NCI-H446 (cell line): ENCODE data around the gene PRRG3.
"Not testable (repeated sequence)": the region's sequence is repeated elsewhere in the genome, so short reads cannot be mapped to it uniquely, and the experiment has no call there.

Source experiments
- DNase-seq, 2 experiments: peaks; one replicate each; lab custom pipeline; 2025; lab: John Stamatoyannopoulos, UW

PRRG3 gene

DNA sequence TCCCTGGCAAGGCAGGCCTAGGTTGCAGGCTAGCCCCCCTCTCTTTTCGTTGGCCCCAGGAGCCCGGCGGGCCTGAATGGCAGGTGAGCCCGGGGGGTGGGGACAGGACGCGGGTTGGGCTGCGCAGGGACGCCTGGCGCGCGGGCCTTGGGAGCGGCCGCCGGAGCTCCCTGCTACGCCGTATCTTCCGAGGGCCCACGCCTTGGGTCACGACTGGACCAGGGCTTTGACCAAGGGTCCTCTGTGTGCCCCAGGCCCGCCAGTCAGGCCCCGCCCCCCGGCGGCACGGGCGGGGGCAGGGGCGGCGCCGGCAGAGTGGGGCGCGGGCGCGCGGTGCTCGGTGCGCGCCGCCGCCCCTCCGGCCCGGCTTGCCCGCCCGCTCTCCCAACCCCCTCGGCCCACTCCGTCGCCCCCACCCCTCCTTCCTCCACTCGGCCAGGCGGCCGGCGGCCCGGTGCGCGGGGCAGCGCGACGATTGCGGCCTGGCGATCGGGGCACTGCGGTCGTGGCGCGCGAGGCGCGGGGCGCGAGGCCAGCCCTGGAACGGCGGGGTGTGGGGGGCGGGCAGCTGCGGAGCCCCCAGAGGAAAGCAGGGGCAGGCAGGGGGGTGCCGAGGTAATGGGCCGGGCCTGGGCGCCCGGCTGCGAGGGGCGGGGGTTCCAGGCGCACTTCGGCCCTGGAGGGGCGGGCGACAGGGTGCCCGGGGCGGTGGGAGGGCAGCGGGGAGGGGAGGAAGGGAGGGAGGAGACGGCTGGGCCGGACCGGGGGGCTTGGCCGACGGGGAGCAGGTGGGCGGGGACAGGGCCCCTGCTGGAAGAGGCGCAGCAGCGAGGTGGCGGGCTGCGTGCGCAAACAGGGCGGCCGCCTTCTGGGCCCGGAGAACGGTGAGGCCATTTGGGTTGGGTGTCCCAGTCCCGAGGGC, at the start of gene PRRG3:
Gene PRRG3, plus strand, starts transcription at position 798 of the 922 bp plus-strand sequence. CDS start 3,357 bp downstream, outside the sequence.
- DNase-seq: no peak

DNA sequence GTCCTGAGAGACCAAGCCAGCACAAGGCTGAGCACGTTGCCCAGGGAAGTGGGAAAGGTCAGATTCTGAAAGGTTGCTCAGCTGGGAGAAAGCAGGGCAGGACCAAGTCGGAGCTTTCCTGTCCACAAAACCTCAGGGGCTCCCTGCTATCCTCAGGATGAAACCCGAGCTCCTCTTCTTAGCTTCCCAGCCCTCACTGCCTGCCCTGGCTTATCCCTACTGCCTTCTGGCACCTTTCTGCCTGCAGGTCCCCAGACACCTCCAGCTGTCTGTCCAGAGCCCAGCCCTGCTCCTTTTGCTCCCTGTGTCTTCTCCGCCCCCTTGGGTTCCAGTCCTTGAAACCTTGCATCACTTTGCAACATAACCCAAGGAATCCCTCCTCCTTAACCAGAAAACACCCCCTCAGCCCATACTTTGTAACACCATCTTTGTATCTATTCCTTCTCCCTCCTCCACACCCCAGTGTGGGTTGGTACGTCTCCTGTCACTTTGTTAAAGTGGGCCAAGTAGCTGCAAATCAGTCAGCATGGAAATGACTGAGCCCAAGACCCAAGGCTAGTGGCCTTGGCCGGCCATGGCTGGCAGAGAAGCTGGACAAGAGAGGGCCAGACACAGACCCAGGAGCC, 20.0 kb upstream of the PRRG3 start:
- DNase-seq: no peak

DNA sequence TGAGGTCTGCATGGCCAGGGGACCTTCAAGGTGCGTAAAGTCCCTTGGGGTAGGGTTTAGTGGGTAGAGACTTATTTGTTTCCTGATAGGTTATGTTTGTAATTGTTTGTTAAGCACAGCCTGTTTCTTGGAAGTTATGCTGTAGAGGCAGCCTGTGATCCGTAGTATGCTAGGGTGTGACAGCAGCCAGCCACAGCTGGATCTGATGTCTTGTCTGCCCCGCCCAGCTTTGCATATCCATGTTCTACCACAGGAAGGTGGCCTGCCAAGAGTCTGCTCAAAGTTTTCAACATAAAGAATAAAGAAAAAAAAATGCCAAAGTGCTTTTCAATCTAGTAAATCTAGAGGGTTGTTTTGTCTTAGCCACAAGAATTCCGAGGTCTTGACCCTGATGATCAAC, 19.1 kb upstream of the PRRG3 start:
- DNase-seq: no peak

DNA sequence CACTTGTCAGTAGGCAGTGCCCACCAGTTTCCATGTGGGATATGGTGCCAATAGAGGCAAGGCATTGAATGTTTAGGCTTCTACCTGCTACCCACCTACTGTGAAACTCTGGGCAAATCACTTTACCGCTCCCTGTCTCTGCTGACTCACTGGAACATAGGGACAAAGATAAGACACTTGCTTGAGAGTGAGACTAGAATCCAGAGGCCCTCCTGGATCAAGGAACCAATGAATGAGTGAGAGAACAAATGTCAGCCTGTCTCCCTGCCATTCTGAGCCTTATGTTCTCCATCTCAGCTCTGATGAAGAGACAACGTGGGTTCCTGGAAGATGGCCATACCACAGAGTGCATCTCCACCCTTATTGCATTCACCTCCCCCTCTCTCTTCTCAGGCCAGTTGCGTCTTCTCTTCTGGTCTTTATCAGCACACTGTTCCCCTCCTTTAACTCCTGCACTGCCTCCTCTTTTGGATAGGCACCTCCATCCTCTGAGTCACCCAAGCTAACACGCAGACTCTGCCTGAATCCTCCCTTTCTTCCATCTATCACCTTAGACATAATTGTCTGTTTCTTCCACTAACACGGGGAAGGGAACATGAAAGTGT, 15.4 kb upstream of the PRRG3 start:
- DNase-seq: no peak

DNA sequence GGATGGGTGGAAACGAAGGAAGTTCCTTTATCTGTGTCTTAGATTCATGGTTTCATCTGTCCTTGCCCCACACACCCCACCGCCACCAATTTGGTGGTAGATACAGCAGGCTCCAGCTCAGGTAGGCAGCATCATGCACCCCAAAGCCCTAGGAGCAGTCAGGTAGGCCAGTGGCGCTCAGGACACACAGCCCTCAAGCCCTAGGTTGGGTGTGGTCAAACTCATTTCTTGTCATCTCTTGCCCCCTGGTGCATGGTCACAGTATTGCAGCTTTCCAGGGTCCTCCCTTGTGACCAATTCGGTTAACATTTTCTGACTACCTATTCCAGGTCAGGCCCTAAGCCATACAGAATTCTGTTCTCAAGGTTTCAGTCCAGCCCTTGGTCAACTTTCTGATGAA, 14.5 kb upstream of the PRRG3 start:
- peak; percentile 1 to 45 for DNase-seq

DNA sequence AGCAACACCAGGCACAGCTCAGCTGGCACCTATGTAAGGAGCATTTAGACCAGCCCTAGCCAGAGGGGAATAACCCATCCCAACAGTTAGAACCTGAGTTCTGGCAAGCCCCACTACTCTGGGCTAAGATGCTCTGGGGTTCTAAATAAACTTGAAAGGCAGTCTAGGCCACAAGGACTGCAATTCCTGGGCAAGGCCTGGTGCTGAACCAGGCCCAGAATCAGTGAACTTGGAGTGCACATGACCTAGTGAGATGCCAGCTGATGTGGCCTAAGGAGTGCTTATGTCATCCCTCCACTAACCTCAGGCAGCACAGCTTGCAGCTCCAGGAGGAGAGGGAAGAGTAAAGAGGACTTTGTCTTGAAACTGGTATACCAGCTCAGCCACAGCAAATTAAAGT, 7.6 kb upstream of the PRRG3 start:
- no peak for DNase-seq

DNA sequence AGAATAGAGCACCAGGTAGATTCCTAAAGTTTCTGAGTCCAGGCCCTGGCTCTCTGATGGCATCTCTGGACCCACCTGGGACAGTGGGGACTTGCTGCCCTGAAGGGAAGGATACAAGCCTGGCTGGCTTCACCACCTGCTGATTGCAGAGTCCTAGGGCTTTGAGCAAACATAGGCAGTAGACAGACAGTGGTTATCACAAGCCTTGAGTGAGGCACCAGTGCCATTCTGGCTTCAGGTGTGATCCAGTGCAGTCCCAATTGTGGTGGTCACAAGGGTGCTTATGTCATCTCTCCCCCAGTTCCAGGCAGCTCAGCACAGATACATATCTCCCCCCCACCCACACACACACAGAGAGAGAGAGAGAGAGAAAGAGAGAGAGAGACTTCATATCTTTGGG, 6.6 kb upstream of the PRRG3 start:
- DNase-seq: no peak

DNA sequence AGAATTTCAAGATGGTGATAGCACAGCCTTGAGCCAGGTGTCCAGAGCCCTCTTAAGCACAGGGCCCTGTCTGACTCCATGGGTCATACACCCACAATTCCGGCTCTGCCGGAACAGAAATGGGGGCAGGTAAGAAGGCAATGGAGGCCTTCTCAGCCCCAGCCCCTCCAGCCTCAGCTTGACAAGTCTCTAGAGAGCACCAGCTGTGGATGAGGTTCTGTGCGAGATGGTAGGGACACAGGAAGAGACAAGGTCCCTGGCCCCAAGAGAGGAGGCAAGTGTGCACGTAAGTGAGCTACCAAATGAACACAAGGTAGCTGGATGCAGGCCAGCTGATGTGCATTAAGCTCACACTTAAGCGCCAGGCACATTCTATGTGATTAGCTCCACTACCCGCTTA, 2.4 kb upstream of the PRRG3 start:
- no peak for DNase-seq

DNA sequence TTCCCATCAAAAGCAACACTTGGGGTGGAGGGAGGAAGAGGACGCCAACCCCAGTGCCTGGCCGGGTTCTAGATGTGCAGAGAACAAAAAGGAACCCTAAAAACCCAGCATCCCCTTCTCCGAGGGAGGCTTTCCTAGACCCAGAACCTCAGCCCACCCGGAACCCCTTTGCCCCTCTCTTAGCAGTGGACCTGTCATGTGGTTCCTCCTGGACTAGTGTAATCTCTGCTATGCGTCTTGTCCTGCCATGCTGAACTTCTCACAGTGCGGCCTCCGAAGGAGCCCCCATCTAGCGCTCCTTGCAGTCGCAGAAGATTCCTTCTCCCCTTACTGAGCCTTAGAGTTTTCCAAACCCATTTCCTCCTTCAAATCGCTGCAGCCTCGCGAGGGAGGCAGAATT, 1.1 kb upstream of the PRRG3 start:
- no peak for DNase-seq

DNA sequence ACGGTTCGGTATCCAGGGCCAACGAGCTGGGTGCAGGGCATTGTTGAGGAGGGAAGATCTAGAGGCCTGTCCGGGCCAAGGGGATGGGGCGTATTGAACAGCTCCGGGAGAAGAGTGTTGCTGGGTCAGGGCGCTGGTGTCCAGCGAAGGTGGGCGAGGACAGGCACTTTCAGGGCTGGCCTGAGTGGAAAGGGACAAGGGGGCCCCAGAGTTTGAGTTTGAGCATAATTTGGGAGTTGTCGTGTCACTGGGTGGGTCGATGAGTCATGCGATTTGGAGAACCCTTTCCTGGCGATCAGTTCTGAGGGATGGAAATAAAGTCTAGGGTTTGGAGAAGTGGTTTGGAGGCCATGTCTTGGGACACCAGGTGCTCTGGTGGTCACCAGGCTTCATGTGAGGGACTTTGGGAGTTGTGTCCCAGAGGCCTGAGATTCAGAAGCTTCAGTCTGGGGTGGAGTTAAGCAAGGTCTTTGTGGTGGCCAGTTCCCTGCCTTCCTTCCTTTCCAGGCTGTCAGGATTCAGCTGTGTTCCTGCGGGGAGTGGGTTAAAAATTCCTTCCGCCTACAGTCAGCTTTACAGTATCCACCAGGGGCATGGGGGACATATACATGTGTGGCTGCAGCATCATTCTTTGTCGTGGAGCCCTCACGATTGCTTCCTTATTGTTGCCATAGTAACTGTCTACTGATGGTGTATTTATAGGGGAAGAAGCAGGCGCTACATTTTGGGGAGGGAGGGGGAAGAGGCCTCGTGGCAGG, 504 bp downstream of the PRRG3 start:
- no peak for DNase-seq

DNA sequence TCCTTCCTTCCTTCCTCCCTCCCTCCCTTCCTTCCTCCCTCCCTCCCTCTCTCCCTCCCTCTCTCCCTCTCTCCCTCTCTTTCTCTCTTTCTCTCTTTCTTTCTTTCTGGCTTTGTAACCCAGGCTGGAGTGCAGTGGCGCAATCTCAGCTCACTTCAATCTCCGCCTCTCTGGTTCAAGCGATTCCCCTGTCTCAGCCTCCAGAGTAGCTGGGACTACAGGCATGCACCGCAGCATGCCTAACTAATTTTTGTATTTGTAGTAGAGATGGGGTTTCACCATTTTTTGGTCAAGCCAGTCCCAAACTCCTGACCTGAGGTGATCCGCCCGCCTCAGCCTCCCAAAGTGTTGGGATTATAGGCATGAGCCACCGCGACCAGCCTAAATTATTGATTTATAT, 1.8 kb downstream of the PRRG3 start:
- DNase-seq: not testable (repeated sequence)

DNA sequence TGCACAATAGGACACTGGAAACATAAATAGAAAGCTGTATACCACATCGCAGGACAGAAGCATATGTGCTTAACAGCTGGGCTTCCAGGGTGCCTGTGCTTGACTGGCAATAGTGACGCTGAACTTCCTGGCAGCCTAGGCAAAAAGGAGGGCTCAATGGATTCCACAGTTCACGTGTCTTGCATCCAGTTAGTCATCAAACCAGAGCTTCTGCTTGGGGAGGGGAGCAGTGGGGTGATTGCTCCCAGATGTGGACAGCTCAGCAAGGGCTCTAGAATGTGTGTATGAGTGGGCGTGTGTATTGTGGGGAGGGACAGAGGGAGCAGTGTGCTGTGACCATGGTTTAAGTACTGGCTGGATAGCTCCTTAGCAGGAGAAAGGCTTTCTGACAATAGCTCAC, 2.3 kb downstream of the PRRG3 start:
- no peak for DNase-seq

DNA sequence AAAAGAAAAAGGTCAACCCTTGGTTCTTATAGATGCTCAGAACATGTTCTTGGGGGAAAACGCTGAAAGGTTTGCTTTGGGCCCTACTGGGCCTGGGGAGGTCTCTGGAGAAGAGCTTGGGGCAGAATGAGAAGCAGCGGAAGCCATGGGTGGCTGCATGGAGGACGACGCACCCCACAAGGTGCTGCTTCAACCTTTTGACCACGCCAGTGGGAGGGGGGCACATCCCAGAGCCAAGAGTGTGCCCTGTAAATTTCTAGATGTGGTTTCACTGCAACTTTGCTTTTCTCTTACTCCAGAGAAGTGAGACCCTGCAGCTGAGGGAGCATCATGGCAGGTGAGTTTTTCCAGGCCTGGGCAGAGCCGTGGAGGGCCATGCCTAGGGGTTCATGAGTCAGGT, 3.2 kb downstream of the PRRG3 start:
- no peak for DNase-seq

DNA sequence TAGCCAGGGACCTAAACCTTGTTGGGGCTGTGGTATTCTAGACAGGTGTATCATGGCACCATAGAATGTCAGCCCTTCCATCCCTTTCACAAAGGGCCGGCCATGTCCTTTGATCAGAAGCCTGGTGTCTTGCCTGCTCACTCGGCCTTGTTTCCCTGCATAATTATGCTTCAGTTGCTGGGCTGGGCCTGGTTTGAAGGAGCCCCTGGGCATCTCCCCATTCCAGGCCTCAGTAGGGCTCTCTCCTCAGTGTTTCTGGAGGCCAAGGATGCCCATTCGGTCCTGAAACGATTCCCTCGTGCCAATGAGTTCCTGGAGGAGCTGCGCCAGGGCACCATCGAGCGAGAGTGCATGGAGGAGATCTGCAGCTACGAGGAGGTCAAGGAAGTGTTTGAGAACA, 4.5 kb downstream of the PRRG3 start:
- no peak for DNase-seq

DNA sequence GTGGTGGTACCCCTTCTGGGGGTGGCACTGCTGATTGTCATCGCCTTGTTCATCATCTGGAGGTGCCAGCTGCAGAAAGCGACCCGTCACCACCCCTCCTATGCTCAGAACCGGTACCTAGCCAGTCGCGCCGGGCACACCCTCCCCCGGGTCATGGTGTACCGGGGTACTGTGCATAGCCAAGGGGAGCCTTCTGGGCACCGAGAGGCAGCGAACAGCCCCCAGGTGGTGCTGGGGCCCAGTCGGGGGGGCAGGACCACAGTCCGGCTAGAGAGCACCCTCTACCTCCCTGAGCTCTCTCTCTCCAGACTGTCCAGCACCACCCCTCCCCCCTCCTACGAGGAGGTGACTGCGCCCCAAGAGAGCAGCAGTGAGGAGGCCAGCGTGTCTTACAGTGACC, 5.3 kb downstream of the PRRG3 start:
- no peak for DNase-seq

DNA sequence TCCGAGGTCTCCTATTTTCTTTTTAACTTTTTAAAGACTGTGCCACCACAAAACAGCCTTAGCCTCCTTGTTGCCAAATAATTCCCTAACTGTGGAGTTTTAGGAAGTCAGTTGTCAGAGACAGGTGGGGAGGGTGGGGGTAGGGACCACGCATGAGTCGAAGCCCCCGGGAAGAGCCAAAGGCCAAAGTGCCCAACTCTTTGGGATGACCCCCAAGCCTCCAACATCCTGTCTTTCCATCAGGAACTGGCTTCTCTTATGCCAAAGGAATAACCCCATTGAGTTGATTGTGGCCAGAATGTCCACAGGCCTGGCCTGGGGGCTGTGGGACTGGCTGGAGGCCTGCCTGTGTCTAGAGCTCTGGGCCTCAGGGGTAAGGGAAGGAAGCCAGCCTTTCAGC, 5.8 kb downstream of the PRRG3 start:
- DNase-seq: no peak

DNA sequence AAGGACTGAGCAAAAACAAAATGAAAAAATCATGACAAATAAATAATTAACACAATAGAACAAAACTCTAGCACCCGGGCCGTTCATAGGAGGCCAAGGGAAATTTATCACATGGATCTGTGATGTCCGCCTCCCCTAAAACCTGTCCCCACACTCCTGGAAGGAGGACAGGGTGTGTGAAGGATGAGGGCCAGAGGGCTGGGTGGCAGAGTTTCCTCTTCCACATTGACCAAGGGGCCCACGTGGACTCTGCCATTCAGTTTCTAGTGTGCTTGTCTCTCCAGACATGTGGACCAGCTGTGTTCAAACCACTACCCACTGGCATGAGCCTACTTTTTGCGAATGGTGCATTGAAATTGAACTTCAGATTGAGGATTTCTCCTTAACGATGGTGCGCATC, 6.3 kb downstream of the PRRG3 start:
- DNase-seq: no peak

DNA sequence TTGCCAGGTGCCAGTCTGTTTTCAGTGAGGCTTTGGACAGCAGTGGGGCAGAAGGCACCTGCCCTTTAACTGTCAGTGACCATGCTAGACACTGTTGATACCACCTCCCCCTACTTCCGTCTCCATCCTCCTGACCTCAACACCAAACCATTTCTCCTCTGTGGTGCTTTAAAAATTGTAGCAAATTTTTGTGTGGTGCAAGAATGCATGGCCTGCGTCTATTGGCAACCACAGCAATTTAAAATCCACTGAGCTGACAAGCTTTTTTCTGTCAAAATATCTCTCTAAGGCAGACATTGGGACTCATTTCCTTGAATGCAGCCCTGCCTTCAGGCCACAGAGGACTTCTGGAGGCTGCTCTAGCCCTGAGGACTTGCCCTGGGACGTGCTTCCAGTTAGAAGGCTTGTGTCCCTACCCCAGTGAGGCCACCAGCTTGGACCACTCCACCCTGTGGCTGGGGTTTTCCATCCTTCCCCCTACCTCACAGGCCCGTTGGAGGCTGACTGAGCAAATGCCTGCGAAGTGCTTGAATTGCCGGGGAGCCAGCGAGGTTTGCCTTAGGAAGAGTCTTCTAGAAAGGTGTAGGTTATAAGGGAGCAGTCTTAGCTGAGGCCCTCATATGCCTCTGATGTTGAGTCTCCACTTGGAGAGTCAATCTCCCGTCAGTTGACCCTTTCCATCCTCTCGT, 6.9 kb downstream of the PRRG3 start:
- no peak for DNase-seq

DNA sequence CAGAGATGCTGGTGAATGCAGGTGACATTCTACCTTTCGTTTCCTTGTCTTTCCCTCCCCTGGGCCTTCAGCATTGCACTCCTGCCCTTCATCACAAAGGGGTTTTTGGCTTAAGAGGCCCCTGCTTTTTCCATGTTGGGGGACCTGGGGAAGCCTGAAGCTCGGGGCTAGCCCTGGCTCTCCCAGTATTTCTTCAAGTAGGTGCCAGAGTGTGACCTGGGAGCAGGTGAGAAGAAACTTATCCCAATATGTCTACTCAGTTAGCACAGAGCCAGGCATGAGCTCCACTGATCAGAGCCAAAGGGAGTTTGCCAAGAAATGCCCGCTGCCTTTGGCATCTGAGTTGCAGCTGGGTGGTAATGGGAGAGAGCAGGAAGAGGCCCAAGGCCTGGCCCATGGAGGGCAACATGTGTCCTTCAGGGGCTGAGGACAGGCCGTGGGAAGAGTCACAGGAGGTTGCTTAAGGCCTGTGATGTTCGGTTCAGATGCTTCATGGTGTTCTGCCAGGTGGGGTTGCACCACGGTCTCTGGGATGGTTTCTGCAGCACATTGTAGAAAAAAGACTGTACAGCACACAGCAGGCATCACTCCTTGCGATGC, 7.6 kb downstream of the PRRG3 start:
- DNase-seq: no peak

DNA sequence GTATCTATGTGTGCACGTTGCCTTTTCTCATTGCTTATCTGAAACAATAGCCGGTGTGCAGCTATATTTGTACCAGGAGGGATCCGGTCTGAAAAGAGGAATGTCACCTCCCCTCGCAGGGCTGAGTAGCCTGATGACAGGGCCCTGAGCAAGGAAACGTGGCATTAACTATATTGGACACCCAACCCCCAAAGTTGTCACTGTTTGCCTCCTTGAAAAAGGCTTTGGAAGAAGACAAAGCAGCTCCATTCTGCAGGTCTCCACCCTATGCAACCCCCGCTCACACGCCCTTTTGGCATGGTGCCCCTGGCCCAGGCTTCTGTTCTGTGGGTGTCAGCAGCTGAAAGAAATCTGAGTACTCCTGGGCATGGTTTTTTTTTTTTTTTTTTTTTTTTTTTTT, 8.2 kb downstream of the PRRG3 start:
- no peak for DNase-seq

DNA sequence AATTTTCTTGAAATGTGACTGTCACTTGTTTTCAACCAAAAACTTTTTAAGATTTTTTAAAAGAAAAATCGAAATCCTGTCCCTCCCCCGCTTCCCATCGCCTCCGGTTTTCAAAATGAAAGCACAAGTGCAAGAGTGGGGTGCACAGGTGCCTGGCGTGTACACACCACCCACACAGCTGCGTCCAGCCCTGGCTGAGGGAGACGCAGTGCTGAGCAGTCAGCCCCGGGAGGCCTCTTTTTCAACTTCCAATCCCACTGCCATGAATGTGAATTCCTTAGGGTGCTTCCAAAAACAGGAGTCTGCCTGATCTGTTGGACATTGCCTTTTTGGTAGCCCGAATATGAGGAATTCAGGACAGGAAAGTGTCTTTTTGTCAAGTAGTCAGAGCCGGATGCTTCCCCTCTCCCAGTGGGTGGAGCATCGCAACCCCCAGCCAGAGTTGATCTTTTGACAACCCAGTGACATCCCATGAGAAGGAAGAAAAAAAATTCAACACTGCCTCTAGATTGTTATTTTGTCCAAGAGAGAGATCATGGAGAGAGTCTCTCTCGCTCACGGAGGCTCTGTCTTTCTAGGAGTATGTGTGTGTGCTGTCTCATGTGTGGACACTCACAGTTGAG, 8.9 kb downstream of the PRRG3 start:
- no peak for DNase-seq
